ELR (cell line): ENCODE measurements around the gene GRK4.
"Not testable (repeated sequence)": the region's sequence is repeated elsewhere in the genome, so short reads cannot be mapped to it uniquely, and the experiment has no call there.

Source experiments
- DNase-seq: peaks from one replicate; pipeline ENCODE4 v3.0.0-alpha.2; 2015; ENCODE audit warnings: low read depth

GRK4 gene

DNA sequence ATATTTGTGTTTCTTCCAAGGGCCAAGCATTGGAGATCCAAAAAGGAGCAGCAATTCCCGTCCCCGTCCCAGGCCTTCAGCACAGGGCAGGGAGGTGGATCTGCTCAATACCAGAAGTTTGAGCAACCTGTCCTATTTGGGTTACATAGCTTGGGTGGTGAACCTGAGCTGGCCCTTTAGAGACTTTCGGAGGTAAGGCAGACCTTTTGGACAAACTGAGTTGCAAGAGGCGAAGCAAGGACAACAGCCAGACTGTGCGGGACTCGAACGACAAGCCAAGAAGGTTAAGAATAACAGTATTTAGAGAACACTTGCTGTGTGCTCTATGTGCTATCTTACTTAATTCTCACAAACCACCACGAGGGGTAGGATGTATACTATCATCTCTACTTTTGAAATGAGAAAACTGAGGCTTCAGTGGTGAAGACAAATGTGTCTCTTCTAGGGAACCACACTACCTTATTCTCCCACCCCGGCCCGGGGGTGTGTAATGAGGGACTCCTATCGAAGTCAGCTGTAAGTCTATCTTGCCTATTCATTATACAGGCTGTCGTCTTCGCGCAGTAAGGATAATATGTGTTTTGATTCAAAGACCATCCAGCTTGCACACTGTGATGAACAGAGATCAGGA lies 1.4 kb upstream of the GRK4 start:
- DNase-seq, result peak; percentile 39

DNA sequence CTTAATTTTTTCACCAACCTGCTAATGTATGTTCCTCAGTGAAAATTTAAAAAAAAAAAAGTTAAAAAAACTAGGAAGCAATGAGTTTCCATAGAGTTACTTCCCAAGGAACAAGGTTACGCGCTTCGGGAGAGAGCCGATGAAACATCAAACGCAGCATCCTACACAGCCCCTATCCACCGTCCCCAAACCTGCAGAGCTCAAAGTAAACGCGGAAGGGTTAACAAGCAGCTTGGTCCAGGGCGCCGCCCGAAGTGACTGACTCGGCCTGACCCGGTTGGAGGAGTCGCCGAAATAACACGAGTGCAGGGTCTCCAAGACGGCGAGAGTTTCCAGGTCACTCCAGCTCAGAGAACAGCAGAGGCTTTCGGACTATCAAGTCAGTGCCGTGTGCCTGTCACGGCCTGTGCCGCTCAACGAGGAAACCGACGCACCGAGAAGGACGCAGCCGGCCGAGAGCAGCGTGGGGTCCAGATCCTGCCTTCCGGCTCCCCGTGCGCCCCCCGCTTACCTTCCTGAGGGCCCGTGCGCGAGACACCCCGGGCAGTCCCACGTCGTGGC lies 677 bp upstream of the GRK4 start:
- peak; percentile 62 for DNase-seq

DNA sequence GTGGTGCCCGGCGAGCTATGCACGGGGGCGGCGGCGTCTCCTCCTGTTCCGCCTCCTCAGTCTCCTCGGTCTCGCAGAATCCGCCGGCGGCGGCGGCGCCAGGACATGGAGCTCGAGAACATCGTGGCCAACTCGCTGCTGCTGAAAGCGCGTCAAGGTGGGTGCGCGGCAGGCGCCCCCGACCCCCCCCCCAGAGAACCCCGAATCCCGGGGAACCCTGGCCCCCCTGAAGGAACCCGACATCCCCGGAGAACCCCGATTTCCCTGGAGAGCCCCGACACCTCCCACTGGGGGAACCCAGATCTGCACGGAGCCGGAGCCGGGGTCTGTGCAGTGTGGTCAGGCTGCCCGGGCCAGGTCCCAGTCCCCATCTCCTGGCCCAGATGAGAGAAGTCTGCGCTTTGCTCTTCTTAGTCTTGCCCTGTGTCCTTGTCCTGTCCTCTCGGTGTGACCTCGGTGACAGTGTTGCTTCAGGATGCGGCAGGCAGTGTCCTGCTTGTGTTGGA lies 648 bp downstream of the GRK4 start:
- peak; percentile 67 for DNase-seq

DNA sequence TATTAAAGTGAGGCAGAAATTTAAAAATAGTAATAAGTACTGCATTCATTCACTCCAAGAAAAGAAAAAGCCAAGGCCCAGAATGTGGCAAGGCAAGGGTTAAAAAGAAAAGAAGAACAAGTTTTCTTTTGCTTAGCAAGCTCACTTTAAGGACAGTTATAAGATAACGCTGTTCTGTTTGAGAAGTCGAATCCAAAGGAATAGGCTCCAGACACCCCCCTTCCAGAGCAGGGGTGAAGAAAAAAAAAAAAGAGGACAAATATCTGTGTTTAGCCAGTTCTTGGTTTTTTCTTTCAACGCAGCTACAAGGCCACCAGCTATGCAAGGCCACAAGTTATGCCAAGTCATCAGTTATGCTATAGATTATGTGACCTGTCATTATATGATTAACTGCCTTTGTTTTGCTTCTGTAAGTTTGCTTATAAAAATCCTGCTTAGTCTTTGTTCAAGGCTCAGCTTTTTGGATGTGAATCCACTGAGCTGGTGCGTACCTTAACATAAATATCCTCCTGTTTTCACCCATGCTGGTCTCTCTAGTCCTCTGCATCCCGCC lies 1.4 kb downstream of the GRK4 start:
- no peak for DNase-seq

DNA sequence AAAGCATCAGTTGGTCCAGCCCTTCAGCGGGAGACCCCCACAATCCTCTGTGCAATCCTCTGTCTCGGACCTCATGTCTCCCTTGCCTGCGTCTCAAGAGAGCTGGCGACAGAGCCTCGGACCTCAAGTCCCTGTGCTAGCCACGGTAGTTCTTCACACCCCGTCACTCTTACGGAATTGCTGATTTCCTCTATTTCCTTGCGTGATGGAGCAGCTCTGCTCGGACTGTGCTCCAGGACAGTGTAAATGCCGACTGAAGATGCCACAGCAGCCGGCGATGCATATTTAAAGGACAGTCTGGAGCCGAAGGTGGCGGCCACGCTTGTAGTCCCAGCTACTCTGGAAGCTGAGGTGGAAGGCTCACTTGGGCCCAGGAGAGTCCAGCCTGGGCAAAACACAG lies 1.9 kb downstream of the GRK4 start:
- no peak for DNase-seq

DNA sequence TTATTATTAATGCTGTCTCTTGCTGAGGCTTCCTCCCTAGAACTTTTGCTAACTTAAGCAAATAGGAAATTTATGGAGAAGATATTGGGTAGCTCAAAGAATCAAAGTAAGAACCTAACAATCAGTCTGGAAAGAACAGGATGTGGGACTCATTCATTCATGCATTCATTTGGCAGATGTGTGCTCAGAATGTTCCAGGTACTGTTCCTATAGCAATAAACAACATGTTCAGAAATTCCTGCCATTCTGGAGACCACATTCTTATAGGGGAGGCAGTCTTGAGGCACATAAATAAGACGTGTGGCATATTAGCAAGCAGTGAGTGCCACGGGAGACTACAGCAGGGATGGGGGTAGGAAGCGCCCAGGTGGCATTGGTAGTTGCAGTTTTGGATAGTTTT lies 5.0 kb downstream of the GRK4 start:
- no peak for DNase-seq

DNA sequence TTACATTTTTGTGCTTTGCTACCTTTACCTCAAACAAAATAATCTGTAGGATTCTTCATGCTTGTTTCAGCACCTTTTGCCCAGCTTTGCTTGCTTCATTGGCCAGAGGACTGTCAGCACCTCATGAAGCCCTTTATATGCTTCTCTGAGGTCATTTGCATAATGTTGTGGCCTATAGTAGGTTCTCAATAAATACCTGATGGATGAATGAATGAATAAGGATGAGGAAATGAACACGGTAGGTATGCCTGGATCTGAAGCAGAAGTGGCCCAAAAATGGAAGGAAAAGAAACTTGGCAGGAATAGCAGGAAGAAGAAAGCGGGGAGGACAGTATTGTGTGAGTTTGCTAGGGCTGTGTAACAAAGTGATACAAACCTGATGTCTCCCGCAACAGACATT lies 7.9 kb downstream of the GRK4 start:
- DNase-seq, result no peak

DNA sequence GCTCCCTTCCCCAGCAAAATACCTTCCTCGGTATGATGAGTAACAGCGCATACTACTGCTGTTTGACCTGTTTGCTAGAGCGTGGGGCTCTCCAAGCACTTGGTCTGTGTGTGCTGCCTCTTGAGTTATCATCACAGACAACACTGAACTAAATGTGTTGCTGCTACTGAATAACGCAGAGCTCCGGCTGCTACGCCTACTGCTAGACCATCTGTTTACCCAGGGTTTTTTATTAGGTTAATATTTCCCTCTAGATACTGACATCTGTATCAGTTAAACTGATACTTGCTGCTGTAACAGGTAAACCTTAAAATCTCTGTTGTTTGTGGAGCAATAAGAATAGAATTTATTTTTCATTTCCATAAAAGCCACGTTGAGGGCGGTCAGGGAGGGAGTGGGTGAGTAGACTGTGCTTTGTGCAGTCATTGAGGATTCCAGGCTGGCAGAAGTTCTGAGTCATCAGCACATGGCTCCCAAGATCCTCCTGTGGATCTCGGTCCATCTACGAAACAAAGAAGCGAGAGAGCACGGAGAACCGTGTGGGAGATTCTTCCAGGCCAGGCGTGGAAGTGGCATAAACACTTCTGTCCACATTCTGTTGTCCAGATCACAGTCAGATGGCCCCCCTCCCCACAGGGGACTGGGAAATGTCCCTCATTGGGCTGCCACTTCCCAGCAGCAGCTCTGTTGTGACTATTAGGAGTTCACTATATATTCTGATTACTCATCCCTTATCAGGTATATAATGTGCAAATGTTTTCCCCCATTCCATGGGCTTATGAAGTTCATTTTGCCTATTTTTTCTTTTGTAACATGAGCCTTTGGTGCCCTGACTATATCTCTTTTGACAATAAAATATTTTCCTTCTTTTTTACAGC lies 14.1 kb downstream of the GRK4 start:
- peak; percentile 75 for DNase-seq

DNA sequence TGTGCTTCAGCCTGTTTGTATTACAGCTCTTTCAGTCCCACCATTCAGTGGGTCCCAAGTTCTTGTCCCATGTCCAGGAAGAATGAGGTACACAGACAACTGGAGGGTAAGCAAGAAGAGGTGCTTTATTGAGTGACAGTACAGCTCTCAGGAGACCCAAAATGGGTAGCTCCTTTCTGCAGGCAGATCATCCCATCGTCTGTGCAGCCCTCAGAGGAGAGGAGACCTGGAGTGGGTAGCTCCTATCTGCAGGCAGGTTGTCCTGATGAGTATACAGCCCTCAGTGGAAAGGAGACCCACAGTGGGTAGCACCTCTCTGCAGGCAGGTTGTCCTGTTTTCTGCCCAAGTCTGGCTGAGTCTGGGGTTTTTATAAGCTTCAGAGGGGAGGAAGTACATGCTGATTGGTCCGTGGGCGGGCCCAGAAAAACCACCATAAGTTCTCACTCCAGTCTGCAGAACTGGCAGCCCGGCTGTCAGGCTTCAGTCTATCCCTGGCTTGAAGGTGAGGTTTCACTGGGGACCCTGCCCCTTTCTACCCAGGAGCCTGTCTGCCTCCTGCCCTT lies 18.0 kb downstream of the GRK4 start:
- DNase-seq, result no peak

DNA sequence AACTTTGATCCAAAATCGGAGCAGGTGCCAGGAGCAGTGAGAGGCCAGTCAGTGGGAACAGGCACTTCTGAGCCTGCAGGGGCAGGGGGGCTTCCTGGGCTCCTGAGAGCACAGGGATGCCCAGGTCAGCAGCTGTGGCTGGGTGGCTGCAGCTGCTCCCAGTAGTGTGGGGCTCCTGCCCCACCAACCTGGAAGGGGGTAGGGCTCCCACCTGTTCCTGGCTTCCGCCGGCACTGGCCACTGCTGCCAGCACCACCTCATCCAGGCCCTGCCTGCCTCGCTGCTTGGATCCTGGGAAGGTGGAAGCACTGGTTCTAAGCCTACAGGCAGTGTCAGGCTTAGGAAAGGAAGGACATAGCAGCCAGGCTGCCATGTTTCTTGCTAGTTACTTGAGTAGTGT lies 18.6 kb downstream of the GRK4 start:
- DNase-seq, result no peak

DNA sequence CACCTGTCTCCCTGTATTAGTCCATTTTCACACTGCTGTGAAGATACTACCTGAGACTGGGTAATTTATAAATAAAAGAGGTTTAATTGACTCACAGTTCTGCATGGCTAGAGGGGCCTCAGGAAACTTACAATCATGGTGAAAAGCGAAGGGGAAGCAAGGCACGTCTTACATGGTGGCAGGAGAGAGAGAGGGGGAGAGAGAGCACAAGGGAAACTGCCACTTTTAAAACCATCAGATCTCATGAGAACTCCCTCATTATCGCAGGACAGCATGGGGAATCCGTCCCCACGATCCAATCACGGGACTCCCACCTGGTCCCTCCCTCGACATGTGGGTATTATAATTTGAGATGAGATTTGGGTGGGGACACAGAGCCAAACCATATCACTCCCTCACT lies 20.3 kb downstream of the GRK4 start:
- DNase-seq, result not testable (repeated sequence)

DNA sequence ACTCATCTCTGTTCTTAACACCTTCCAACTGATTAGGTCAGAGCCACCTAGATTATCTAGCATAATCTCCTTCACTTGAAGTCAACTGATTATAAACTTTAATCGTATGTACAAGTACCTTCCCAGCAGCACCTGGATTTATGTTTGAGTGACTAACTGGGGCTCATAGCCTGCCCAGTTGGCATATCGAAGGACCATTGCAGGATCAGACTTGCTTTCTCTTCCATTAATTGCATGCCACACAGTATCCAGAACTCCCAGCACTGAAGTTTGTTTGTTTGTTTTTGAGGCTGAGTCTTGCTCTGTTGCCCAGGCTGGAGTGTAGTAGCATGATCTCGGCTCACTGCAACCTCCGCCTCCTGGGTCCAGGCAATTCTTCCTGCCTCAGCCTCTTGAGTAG lies 27.9 kb downstream of the GRK4 start:
- DNase-seq, result no peak

DNA sequence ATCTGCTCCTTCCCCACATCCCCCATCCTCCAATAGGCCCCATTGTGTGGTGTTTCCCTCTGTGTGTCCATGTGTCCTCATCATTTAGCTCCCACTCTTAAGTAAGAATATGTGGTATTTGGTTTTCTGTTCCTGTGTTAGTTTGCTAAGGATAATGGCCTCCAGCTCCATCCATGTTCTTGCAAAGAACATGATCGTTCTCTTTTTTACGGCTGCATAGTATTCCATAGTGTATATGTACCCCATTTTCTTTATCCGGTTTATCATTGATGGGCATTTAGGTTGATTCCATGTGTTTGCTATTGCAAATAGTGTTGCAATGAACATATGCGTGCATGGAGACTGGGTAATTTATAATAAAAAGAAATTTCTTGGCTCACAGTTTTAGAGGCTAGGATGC lies 31.5 kb downstream of the GRK4 start:
- no peak for DNase-seq

DNA sequence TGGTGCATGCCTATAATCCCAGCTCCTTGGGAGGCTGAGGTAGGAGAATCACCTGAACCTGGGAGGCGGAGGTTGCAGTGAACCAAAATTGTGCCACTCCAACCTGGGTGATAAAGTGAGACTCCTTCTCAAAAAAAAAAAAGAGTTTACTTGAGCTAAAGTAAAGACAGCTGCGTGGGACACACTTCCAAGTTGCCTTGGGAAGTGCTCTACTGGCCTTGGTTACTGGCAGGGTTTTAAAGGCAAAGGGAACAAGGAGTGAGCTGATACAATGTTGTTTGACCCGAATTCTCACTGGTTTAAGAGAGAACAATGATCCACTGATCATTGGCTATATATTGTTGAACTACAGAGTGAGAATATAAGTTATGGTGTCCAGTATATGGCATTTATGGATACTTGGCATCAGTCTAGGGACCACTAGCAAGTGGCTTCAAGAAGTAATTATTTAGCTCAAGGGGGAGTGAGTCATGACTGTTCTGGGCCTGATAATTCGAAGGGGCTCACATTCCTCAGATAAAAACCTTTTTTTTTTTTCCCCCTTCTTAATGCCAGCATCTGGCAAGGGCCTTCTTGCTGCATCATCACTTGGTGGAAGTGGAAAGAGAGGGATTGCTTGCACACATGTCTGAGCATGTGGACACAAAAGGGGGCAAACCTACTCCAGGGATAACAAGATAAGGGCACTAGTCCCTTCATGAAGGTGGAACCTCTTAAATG lies 32.3 kb downstream of the GRK4 start:
- DNase-seq, result no peak

DNA sequence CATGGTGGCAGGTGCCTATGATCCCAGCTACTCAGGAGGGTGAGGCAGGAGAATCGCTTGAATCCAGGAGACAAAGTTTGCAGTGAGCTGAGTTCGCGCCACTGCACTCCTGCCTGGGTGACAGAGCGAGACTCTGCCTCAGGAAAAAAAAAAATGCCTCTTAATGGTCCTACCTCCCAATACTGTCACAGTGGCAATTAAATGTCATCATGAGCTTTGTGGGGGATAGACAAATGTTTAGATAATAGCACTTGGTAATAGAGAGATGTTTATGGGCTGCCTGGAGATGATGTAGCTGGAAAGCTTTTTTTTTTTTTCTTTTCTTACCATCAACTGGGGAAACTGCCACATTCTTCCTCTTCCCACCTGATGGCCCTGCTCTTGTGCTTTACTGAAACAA lies 33.0 kb downstream of the GRK4 start:
- DNase-seq, result no peak

DNA sequence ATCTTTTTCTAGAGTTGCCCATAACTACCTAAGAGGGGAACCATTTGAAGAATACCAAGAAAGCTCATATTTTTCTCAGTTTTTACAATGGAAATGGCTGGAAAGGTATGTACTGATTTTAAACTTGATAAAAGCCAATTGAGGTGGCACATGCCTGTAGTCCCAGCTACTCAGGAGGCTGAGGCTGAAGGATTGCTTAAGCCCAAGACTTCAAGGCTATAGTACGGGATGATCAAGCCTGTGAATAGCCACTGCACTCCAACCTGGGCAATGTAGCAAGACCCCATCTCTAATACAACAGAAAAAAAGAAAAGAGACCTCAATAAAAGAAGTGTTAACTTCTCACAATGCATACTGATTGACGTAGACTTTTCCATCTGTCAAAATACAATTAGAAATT lies 44.4 kb downstream of the GRK4 start:
- no peak for DNase-seq

DNA sequence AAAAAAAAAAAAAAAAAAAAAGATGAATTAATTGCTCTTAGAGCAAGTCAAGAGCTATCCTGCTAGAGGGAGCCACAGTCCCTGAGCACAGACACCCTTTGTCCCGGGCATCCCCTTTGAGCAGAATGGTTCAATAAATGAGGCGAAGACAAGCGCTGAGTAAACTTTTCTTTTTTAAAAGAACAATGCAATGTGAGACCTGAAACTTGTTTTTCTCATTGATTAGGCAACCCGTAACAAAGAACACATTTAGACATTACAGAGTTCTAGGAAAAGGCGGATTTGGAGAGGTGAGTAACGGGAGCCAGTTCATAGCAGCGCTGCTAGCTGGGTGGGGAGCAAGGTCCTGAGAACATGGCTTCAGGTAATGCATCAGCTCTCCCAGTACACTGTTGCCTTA lies 46.1 kb downstream of the GRK4 start:
- peak; percentile 31 for DNase-seq

DNA sequence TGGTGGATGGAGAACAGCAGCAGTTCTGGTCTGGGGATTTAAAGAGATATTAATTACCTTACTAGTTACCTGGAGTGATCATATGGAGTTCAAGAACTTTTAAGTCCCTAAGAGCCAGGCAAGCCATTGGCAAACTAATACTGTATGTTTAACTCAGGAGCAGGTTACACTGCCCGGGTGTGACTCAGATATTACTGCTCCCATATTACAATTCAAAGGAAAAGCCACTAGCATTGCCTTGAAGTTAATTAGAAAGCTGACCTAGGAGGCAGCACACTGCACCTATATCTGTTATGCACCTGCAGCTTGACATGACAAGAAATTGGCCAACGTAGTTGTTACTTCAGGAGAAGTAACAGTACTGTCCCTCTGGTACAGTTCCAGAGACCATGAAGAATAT lies 47.2 kb downstream of the GRK4 start:
- peak; percentile 42 for DNase-seq

DNA sequence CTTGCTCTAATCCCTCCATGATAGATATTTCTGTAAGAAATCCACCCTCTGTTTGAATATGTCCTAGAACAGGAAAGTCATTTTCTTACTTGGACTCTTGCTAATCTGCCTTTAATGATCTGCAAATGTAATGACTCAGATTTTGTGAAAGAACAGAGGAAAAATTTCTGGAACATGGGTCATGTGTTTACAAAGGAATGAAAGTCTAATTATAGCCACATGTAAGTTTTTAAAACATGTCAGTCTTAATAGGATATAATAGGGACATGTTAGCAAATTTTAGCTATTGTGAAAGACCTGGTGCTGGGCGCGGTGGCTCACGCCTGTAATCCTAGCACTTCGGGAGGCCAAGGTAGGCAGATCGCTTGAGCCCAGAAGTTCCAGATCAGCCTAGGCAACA lies 47.6 kb downstream of the GRK4 start:
- DNase-seq, result peak; percentile 55

DNA sequence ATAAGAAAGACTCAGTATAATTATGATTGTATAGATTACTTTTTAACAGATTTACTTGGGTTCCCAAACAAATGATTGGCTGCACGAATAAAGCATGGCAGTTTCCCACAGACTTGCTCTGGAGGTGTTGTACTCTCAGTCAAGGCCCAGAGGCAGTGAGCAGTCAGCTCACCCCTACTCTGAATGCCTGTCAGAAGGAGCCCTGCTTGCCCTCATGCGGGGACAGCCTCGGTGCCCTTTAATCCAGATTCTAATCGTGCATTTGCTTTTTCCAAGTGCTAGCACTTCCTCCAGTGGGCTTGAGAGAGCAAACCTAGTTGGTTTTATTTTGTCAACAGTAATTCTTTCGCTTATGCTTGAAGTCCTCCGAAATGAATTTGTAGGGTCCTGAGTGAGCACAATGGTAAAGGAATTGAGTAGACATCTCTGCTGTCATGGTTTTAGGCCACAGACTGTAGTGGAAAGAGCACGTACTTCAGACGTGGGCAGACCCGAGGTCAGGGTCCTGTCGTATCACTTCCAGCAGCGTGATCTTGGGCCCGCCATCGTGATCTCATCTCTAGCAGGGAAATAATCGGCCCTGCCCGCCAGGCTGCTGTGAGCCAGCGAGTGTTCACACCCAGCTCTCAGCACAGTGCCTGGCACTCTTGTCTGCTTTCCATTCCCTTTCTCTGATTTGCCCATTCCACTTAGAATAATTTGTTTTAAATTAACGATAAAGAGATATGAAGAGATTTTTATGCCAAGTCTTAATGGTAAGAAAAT lies 48.3 kb downstream of the GRK4 start:
- no peak for DNase-seq

DNA sequence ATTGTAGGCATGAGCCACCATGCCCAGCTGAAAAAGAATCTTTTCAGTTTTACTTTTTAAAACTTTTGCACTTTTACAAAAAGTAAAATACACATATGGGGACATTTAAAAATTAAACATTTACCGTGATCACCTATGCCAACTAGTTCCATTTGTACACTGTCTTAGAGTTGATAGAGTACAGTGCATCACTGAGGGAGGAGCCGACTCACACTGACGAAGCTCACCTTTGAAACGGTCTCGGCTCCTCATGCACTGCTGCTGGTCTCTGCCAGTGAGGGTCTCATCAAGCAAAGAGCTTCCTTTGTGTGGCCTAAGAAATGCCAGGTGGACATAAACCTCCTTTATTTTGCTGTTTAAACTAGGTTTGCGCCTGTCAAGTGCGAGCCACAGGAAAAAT lies 50.0 kb downstream of the GRK4 start:
- no peak for DNase-seq
